HG03342 (cell line): ENCODE data around the gene L3MBTL4.
"Not testable (repeated sequence)": the region's sequence is repeated elsewhere in the genome, so short reads cannot be mapped to it uniquely, and the experiment has no call there.

Experiments used
- ATAC-seq: cut with Tn5 transposase; IDR thresholded peaks from one replicate; pipeline ENCODE4 v1.9.1; 2021; ENCODE audit warnings: mild to moderate bottlenecking, moderate library complexity; ENCODE audit not compliant: unreplicated experiment

L3MBTL4 gene

DNA sequence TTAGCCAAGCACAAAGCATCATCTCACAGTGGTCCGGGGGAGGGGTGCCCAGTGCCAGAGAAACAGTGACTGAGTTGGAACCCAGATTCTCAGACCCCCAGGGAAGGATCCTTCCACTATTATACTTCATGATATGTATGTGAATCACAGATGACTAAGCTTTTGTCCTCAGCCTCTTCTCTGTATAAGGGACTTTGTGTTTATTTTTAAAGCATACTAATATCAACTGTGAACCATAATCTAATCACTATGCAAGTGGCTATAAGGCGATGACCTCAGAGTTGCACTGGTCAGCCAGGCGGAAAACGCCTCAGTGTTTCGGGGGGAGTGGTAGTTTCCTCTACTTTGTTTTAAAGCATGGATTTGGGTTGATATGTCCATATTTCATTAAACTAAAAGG, 359.0 kb downstream of the L3MBTL4 start:
- ATAC-seq: no peak

DNA sequence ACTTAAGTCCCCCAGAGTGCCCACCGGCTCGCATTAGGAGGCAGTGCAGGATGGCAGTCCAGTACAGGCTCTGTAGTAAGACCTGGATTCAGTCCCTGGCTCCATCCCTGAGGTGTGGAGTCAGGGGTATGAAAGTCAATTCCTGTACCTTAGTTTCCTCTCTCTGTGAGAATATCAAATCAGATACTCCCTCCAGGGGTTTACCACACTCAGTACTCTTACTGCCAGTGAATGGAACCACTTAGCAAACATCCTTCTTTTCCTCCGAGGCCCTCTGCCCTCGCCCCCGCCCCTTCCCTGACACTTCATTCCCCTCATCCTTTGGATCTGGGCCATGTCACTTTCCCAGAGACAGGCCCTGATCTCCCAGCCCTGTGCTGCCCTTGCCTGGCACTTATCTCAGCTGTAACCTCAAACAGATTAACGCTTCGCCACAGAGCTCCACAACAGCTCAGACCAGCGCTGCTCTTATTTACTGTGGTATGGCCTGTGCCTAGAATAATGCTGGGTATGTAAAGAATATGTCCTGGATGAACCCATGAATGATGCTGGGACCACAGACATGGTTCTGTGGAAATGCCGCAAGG, 360.4 kb downstream of the L3MBTL4 start:
- no peak for ATAC-seq

DNA sequence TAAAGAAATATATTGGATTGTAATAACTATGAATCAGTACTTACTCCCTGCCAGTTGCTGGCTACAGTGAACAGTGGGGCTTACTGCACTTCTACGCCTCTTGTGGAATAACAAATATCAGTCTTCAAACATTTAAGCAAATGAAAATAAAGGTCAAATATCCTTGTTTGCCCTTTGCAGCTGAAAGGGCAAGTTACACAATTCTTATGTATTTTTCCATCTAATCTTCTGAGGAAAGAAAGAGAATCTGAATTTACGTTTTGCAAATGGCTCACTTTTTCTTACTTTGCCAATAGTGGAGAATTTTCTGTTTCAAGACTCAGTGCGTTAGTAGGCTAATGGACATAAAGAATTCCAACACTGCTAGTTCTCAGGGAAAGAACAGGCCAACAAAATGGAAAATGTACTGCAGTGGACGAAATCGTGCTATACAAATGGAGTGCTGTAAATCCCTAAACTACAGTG, 362.2 kb downstream of the L3MBTL4 start:
- no peak for ATAC-seq

DNA sequence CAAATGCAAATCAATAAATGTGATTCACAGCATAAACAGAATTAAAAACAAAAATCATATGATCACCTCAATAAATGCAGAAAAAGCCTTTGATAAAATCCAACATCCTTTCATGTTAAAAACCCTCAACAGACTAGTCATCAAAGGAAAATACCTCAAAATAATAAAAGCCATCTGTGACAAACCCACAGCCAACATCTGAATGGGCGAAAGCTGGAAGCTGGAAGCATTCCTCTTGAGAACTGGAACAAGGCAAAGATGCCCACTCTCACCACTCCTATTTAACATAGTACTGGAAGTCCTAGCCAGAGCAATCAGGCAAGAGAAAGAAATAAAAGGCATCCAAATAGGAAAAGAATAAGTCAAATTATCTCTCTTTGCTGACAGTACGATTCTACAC, 367.1 kb downstream of the L3MBTL4 start:
- ATAC-seq: not testable (repeated sequence)

DNA sequence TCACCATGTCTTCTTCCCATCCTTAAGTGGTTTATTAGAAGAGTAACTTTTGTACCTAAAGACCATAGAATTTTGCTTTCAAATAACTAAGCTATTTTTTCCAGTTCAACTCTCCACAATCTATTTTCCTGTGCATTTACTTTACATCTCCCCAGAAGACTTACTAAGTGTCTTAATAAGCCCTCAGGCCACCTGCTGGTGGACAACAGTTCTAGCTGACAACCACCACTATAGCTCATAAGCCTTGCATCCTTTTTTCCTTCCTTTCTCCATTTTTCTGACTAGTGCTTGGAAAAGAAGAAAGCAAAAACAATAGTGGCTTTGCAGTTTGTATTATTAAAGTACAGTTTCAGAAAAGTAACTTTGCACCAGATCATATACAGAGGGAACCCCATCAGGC, 369.9 kb downstream of the L3MBTL4 start:
- no peak for ATAC-seq

DNA sequence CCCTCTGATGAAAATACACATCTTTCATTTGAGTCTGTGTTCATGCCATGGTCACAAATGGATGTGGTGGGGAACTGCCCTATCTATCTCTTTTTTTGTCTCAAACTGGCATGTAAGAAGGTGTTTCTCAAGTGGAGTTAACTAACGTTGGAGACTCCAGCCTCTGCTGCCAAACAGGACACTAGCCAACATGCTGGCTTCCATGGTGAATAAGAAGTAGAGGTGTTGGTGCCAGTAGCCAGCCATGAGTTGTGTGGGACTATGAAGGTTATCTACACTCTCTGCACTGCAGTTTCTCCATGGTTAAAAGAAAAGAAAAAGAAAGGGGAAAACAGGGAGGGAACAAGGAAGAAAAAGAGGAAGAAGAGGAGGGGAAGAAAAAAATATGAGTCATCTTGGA, 370.4 kb downstream of the L3MBTL4 start:
- ATAC-seq: no peak

DNA sequence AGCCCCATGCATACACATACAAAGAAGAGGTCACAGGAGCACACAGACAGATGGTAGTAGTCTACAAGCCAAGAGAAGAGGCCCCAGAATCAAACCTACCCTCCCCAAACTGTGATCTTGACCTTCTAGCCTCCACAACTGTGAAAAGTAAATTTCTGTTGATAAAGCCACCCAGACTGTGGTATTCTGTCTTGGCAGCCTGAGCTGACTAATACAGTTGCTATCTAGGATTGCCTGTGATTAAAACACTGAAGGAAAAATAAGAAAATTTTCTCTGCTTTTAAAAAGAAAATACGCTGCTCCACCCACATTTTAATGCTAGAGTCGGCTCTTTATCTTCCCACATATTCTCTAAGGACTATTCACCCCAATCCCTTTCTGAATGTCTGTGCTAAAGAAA, 375.7 kb downstream of the L3MBTL4 start:
- ATAC-seq: no peak

DNA sequence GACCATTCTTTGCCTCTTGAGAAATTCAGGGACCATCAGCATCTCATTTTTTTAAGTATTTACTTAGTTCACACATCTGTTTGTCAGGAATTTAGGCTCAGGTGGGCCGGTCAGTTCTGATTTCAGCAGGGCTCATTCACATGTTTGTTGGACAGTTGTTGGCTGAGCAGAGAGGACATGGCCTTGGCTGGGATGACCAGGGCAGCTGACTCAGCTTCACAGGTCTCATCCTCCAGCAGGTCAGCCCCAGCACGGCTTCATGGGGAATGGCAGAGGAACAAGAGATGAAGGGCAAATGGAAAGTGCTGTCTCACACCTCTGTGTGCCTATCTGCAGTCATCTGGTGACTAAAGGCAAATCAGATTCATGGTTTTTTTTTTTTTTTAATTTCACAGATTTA, 383.3 kb downstream of the L3MBTL4 start:
- no peak for ATAC-seq

DNA sequence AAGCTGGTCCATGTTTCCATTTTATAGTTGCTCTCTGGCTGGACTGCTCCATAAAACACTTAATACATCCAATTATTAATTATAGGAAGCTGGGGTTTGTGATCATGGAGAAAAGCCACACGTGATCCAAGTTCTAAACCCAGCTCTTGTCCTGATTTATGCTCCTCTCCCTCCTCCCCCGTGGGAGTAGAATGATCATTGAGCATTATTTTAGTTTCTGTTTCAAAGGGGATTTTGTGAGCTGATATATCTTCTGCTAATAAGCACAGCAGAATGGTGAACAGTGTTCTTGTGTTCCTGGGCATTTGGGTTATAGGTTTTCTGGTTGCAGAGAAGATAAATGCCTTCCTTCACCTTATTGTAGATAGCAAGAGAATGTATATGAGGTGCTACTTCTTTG, 383.7 kb downstream of the L3MBTL4 start:
- no peak for ATAC-seq

DNA sequence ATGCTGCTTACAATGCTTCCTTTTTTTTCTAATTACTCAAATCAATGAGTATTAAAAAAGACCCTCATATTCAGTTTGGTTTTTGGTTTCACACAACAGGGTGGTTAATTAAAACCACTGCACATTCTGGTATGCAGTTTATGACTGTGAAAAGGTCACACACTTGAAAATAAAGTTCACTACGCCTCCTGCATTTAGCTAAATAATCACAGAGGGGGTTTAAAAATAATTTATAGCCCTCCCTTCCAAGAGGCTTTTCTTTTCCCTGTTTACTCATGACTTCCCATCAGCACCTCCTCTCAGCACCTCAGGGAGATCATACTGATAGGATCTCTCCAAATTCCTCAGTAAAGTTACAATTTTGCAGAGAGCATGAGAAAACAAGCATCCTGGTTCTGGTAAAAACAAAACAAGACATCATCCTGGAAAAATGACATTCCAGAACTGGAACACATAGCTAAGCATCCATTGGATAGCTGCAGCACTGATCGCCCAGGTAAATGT, 389.9 kb downstream of the L3MBTL4 start:
- no peak for ATAC-seq

DNA sequence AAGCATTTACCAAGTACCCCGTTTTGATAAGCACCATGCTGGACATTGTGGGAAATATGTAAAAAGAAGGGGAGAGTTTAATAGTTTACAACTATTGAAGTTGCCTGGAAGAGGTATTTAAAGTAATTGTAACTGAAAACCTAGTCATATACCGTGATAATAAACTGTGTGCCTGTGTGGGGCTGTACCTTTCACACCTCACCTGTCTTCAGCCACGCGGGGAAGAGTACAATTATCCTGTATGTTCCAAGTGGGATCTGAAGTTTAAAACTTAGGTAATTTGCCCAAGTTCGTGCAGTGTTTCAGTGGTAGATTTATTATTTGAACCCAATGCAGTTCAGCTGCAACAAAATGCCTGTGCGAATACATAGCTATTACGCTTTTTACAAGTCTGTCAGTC, 391.2 kb downstream of the L3MBTL4 start:
- no peak for ATAC-seq

DNA sequence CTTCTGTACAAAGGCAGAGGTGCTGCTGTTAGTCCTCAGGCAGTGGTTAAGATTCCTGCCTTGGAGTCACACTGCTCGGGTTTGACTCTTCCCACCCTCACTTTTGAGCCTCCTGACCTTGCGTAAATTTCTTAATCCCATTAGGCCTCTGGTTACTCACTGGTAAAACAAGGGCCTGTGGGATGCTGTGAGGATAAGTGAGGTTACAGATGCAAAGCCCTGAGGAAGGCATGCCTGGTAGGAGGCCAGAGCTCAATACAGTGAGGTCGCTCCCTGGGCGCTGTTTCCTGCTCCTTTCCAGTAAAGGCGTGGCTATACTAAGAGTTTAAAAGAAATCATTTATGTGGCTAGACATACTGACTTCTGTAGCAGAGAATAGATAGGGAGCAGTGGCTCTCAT, 391.9 kb downstream of the L3MBTL4 start:
- ATAC-seq: no peak

DNA sequence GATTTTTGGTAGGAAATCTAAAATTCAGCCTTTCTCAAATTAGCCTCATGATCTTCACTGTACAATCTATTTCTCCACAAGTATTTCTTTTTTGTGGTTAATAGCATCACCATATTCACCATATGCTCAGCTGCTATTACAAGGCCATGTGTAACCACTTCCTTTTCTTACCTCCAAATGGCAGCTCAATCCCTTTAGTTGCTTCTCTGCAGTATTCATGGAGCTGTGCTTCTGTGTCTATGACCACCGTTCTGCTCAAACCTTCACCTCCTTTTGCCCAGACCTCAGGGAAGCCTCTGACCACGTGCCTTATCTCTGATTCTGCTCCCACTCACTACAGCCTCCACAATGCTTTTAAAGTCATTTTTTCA, 392.7 kb downstream of the L3MBTL4 start:
- ATAC-seq: peak; percentile 56

DNA sequence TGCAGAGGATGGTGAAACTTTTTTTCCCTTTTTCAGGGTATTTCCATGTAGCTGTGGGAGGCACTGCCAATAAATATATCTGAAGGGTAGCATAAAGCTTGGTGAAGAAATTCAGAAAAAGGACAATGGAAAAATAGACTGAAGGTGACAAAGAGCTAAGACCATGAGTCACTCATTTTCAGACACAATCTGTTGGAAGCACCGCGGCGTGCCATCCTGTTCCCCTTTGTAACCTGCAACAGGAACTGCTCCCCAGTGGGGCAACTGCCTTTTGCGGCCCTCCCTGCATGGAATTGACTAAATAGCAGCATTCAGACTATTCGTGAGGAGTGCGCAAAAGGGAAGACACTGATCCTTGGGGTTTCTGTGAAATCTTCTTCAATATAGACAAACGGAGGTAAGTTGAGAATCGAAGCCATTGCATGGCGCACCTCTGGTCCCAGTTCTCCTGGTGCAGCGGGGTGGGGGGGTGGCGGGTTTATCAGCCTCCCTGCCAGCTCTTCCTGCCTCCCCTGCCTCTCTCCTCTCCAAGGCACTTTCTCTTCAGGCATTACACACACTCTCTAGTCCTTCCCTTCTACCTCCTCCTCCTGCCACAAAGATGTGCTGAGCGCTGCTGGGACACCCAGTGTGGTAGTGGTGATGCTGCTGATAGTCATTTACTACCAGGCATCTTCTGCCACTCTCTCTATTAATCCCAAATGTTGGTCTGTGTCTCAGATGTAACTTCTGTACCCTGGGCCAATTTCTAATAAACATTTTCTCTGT, 393.2 kb downstream of the L3MBTL4 start:
- ATAC-seq: peak; percentile 29

DNA sequence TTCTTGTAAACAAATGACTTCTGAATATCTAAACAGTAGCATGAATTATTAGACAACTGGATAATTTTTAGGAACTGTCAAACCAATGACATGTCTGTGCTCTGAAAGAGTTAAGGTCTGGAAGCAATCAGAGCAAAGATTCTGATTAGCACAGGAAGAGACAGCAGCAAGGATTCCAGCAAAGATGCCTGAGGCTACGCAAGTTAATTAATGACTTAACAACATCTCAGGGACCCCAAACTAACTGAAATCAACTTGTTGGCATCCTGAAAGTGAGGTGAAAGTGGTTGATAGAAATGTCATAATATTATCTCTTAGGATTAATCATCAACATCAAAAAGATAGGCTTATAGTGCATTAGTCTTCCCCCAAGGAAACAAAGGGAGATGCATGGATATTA, 396.0 kb downstream of the L3MBTL4 start:
- ATAC-seq: no peak

DNA sequence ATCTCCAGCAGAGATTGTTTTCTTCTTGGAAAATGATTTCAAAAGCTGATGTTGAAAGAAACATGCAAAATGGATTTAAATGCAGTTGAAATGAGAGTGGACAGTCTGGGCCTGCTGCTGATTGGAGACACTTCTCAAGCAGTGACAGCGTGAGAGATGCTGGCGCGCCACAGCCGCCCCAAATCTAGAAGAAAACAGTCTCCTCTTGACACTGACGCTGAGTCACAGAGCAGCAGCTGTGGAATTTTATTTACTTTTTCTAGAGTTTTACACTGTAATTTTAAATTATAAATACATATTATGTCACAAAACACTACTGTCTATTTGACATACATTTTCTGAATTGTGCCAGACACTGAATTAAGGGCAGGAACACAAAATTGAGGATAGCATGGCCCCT, 397.5 kb downstream of the L3MBTL4 start:
- no peak for ATAC-seq

DNA sequence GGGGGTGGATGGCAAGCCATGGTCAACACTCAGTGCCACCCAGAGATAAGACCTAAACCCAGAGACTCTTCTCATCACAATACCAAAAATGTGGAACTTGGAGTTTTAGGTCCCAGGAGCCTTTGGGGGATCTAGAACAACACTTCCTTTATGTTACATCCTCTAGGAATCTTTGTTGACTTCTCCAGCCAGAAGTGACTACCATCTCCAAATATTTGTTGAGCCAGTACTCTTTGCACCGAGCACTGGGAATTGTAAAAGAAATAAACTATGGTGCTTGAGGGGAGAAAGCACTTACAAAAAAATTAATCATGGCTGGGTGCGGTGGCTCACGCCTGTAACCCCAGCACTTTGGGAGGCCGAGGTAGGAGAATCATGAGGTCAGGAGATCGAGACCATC, 399.3 kb downstream of the L3MBTL4 start:
- no peak for ATAC-seq

DNA sequence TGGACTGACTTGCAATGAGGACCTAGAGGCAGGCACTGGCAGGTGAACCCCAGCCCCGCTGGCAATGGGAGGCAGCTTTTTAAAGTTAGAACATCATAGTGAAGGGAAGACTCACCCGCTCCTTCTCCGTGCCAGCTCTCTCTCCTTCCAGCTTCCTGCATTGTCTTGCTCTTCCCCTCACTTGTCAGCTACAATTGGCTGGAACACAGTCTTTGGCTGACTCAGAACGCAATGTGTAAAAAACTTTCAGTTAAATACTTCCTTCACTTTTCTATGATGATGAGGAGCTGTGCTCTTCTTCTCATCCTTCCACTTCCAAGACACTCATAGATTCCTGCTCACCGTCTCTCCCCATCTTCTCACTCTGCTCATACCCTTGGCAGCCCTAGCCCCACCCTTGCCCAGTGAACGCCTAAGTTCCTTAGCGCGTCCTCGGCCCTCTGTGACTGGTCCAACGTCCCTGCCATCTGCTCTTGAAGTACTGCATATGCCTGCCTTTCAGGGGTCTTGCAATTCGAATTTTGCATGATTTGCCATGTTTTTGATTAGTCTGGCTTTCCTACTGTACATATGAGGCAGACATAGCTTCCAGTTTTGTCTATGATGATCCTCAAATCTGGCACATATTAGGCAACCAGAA, 401.4 kb downstream of the L3MBTL4 start:
- no peak for ATAC-seq

DNA sequence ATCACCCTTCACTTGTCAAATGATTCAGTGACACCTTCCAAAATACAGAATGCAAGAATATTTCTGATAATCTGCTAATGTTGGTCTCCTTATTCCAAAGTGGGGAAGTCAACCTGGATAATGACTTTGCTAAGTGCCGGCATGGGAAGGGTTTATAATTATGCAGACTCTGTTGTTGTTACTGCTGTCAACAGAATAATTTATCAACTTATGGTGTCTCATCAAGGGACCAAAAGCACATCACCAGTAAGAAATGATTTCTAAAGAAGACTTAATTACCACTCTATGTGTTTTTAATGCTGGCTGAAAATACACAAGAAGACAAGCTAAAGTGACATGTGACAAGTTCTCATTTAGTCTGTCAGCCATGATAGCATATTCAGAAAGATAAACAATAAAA, 403.8 kb downstream of the L3MBTL4 start:
- ATAC-seq: no peak

DNA sequence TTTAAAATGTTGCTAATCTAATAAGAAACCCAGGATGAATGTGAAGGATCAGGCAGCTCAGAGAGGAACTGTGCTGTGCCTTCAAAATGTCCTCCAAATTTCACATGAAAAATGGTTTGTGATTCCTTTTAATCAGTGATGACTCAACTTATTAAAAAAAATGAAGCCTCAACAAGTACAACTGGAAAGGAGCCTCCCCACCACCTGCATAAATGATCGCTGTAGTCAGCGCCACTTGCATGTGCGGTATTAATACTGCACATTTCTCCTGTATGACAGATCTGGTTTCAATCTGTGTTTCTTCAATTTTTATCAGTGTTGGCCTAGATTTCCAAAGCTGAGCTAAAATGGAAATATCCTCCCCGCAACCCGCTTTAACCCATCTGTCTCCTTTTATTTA, 404.4 kb downstream of the L3MBTL4 start:
- no peak for ATAC-seq

DNA sequence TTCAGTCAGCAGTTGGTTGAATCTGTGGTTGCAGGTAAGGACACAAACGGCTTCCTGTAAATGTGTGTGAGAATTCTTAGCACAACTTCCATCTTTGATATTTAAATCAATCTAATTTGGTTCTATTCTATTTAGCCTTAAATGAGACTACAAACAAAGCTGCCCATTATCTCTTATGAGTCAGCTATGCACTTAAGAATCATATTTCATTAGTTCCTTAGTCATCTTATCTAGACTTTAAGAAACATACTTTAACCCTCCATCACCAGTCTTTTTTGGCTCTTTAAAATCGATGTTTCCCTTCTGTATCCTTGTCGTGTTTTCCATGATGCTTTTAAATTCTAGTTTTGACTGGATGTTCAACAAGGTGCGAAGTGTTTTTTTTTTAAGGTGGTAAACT, 405.0 kb downstream of the L3MBTL4 start:
- ATAC-seq: no peak

DNA sequence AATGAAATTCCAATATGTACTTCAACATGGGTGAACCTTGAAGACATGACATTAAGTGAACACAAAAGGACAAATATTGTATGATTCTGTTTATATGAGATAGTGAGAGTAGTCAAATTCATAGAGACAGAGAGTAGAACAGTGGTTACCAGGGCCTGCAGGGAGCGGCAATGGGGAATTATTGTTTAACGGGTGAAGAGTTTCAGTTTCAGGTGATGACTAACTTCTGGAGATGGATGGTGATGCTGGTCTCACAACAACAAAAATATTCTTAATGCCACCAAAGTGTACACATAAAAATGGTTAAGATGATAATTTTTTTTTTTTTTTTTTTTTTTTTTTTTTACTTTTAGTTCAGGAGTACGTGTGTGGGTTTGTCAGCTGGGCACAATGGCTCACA, 410.0 kb downstream of the L3MBTL4 start:
- peak; percentile 96 for ATAC-seq
